AG20443 (cell line): ENCODE measurements around the gene PCP2.

ENCODE experiments used
- DNase-seq: peaks from one replicate; pipeline ENCODE4 v3.0.0; 2012; ENCODE audit warnings: low spot score, mixed read lengths

Gene PCP2

GRCh38 chr19:7596211-7596937, 37.1 kb downstream of the PCP2 start:
- no peak for DNase-seq

DNA sequence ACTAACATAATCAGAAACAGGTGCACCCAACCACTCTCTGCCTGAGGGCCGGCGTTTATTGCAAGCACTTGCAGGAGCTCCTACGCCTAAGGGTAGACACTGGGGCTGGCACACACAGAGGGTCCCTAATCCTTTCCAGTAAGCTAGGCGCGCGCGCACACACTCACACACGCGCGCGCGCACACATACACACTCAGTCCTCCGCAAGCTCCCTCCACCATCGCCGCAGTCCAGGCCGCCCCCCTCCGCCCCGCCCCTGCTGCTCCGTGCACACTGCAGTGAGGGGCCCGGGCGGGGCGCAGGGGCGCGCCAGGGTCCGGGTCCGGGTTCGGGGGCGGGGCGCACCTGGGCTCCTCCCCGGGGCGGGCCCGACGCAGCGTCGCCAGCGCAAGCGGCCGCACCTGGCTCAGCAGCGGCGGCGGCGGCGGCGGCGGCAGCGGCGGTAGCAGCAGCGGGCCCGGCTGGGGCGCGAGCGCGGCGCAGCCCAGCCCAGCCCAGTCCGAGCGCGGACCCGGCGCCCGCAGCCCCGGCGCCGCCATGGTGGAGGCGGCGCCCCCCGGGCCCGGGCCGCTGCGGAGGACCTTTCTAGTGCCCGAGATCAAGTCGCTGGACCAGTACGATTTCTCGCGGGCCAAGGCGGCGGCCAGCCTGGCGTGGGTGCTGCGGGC, 37.9 kb downstream of the PCP2 start, which contains the start of gene CAMSAP3:
Gene CAMSAP3, plus strand, starts transcription at position 398 of the 668 bp plus-strand sequence. Its CDS starts 140 bp downstream, at position 538.
- peak; percentile 39 for DNase-seq

DNA sequence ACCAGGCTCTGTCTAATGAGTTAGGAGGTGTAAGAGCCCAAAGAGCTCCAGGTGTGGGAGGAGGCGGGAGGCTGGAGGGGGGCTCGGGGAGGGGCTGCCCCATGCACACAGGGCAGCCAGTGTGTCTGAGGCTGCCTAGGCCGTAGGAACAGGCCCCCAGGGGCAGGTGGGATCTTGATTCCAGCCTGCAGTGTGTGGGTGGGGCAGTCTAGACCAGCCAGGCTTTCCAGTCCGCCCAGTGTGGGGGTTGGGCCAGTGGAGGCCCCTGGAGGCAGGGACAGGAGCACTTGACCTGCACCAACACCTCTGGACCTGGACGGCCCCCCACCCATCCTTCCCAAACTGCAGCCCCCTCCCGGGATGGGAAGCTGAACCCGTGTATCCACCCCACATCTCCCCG, 43.3 kb downstream of the PCP2 start:
- no peak for DNase-seq

GRCh38 chr19:7589822-7590221, 43.7 kb downstream of the PCP2 start:
- DNase-seq: no peak

DNA sequence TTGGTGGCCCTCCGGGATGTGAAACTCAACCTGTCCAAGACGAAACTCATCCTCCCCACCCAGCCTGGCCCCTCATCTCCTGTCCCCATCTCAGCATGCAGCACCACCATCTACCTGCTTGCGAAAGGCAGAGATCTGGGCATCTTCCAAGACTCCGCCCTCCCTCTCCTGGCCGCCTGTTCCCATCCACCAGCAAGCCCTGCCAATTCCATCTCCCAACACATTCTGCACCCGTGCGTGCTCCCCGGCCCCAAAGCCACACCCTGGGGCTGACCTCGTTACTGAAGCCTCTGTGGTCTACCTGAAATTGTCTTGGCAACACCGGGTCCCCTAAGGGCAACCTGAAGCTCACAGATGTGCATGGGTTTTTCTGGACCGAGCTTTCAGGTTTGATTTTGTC, 51.1 kb downstream of the PCP2 start:
- DNase-seq: no peak
